ENCODE data around the gene FAH.

Gene FAH

DNA sequence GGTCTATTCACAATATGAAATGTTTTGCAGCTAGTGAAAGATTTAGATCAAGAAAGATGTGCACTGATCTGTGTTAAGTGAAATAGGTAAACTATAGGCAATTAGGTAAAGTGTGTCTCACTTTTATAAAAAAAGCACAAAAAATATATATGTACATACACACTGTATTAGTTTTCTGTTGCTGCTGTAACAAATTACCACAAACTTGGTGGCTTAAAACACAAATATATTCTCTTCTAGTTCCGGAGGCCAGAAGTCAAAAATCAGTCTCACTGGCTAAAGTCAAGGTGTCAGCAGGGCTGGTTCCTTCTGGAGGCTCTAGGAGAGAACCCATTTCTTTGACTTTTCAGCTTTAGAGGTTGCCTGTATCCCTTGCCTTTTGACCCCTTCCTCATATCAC is 11.1 kb downstream of the FAH start:
- peaks cover 31 to 62% (median 38%) of the 10 kb centered on the region in 3 donors for H3K36me3 ChIP-seq
- H3K4me1 ChIP-seq, result no peaks in the 10 kb centered on the region
- H3K9me3 ChIP-seq, result no peaks in the 10 kb centered on the region
- intact Hi-C loops (cut with DNase I; ENCODE audit: low total_unique reads), result no loop called here
- no peak for DNase-seq
- H3K4me3 ChIP-seq, result no peak overlapping the region
- H3K27ac ChIP-seq, result no peak overlapping the region
- no peak for TF ChIP-seq CTCF (IDR thresholded peaks at IDR 0.05)
- H3K27me3 ChIP-seq, result no peaks in the 10 kb centered on the region

DNA sequence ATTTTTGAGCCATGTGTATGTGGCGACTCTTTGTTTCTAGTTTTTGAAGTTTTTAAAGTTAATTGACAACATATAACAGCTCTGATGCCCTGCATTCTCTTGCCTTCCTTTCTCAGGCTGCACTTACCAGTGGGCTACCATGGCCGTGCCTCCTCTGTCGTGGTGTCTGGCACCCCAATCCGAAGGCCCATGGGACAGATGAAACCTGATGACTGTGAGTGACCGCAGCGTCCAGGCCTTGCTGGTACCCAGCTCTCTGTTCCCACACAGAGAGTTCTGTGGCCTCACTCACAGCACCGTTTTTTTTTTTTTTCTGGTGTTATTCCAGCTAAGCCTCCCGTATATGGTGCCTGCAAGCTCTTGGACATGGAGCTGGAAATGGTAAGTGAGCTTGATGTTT is 15.1 kb downstream of the FAH start:
- Histone ChIP-seq H3K9me3 (no peaks in the 10 kb centered on the region), H3K27me3 (no peaks in the 10 kb centered on the region), H3K36me3 (peaks cover 10 to 36% (median 14%) of the 10 kb centered on the region in 3 donors), H3K4me1 (peaks cover 0 to 11% (median 7%) of the 10 kb centered on the region in 4 donors), H3K4me3 (no peak overlapping the region), H3K27ac (no peak overlapping the region)
- no peak for TF ChIP-seq CTCF (IDR thresholded peaks at IDR 0.05)
- no peak for DNase-seq
- intact Hi-C loops (cut with DNase I; ENCODE audit: low total_unique reads), result no loop called here

DNA sequence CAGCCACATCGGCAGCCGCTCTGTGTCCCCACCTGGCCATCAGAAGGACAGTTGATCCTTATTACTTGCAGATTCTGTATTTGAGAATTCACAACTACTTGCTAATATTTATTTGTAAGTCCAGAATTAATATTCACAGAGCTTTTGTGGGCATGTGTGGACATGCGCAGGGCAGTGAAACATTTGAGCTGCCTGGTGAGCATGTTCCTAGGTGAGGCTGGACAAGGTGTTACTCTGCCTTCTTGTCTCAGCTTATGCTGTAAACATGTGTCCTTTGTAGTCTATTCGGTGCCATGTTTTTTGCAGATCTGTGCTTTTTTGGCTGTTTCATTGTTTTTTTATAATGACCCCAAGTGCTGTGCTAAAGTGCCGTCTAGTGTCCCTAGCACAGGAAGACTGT is 15.6 kb downstream of the FAH start:
- Histone ChIP-seq H3K27ac (no peak overlapping the region), H3K4me1 (peaks cover 0 to 16% (median 12%) of the 10 kb centered on the region in 4 donors), H3K9me3 (no peaks in the 10 kb centered on the region), H3K36me3 (peaks cover 6 to 31% (median 11%) of the 10 kb centered on the region in 3 donors), H3K4me3 (no peak overlapping the region), H3K27me3 (no peaks in the 10 kb centered on the region)
- no peak for DNase-seq
- TF ChIP-seq CTCF (IDR thresholded peaks at IDR 0.05), result no peak
- intact Hi-C loops (cut with DNase I; ENCODE audit: low total_unique reads), result no loop called here

DNA sequence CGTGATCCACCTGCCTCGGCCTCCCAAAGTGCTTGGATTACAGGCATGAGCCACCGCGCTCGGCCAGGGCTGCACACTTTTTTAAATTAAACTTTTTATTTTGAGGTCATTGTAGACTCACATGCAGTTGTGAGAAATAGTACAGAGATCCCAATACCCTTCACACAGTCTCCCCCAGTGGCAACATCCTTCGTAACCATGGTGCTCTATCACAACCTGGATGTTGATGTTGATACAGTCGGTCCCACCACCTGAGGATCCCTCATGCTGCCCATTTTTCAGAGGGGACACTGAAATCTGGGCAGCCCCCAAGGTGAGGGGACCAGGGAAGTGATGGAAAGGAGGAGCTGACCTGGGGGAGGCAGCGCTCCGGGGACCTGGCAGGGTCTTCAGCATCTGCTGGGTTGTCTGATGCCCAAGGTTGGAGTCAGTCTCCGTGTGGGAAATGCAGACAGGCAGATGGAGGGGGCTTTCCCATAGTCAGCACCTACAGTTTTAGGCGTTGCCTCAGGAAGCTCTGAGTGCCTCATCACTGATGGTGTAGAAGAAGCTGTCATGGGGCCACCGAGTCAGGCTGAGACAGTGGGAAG is 17.1 kb downstream of the FAH start:
- Histone ChIP-seq H3K27ac (no peak overlapping the region), H3K9me3 (no peaks in the 10 kb centered on the region), H3K36me3 (peaks cover 0 to 30% (median 11%) of the 10 kb centered on the region in 3 donors), H3K4me3 (no peak overlapping the region), H3K27me3 (no peaks in the 10 kb centered on the region), H3K4me1 (peaks cover 0 to 30% (median 25%) of the 10 kb centered on the region in 4 donors)
- DNase-seq, result no peak
- intact Hi-C loops (cut with DNase I; ENCODE audit: low total_unique reads), result loop anchor here (10.0 kb wide), 1 partner anchor 245 kb away; no protein-coding TSS in a partner anchor
- no peak for TF ChIP-seq CTCF (IDR thresholded peaks at IDR 0.05)

DNA sequence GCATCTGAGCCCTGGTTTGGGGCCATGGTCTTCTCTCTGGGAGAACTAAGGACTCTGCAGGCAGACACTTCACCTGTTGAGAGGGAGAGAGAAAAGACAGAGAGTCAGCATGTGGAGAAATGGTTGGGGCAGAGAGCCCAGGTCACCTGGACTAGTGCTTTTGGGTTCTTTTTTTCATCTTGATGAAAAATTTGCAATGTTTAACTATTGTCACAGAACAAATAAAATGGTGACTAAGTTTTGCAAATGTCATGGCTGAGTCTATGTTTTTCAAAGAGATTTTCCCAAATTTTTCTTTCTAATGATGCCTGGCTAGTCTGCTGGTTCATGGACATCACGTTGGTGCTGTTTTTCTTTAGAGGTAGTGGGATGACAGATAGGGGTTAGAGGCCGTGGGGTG is 17.8 kb downstream of the FAH start:
- Histone ChIP-seq H3K4me3 (no peak overlapping the region), H3K27me3 (no peaks in the 10 kb centered on the region), H3K36me3 (peaks cover 0 to 37% (median 11%) of the 10 kb centered on the region in 3 donors), H3K27ac (no peak overlapping the region), H3K9me3 (no peaks in the 10 kb centered on the region), H3K4me1 (peaks cover 0 to 37% (median 31%) of the 10 kb centered on the region in 4 donors)
- DNase-seq, result no peak
- intact Hi-C loops (cut with DNase I; ENCODE audit: low total_unique reads), result loop anchor here (10.0 kb wide), 1 partner anchor 246 kb away; no protein-coding TSS in a partner anchor
- TF ChIP-seq CTCF (IDR thresholded peaks at IDR 0.05), result no peak

Measured in tibial artery (tissue), 4 donors.